GM18870 (cell line): ENCODE data around the gene ASB11.

Experiments
- ATAC-seq: cut with Tn5 transposase; IDR thresholded peaks from one replicate; pipeline ENCODE4 v1.9.1; 2021; ENCODE audit warnings: moderate library complexity; ENCODE audit not compliant: unreplicated experiment

The ASB11 gene, protein sequence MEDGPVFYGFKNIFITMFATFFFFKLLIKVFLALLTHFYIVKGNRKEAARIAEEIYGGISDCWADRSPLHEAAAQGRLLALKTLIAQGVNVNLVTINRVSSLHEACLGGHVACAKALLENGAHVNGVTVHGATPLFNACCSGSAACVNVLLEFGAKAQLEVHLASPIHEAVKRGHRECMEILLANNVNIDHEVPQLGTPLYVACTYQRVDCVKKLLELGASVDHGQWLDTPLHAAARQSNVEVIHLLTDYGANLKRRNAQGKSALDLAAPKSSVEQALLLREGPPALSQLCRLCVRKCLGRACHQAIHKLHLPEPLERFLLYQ

DNA sequence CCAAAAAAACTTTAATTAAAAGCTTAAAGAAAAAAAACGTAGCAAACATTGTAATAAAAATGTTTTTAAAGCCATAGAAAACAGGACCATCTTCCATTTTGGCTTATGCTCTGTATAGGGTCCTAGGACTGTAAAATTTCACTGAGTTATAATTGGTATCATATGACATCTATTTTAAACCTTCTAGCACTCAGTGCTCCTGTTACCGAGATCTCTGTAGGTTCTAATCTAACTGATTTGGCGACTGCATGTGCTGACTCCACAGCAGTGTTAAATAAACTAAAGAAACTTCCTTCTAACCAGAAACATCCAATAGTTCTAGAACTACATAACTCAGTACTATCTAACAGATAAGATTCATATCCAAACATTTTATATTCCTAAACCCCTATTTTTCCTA is at the start of gene ASB11:
Gene ASB11 (minus strand): TSS at position 132 of the 400 bp plus-strand sequence. CDS start 35 bp downstream, at position 97.
- ATAC-seq = no peak

GRCh38 chrX:15359701-15360100 is 44.3 kb upstream of the ASB11 start:
- no peak for ATAC-seq

GRCh38 chrX:15358533-15358932 is 43.1 kb upstream of the ASB11 start:
- no peak for ATAC-seq

DNA sequence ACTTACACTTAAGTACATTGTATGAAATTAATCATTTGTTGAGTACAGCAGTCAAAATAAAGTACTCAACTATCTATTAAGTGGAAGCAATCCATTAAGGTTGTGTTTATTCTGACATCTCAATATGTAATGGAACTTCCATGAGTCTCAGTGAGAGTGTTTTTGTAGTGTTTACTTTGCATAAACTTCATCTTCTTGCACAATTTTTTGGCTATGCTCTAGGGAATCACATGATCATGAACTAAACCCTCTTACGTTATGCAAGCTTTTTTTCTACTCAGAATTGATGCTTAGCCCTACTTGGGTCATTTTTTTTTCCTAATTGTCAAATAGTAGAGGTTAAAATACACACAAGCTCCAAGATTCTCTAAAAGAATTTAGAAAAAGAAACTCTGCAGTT is 41.0 kb upstream of the ASB11 start:
- no peak for ATAC-seq

- no peak for ATAC-seq
Measured at GRCh38 chrX:15350329-15350996, 35.0 kb upstream of the ASB11 start.

- peak; percentile 70 for ATAC-seq
Measured at GRCh38 chrX:15349046-15349445, 33.6 kb upstream of the ASB11 start.

DNA sequence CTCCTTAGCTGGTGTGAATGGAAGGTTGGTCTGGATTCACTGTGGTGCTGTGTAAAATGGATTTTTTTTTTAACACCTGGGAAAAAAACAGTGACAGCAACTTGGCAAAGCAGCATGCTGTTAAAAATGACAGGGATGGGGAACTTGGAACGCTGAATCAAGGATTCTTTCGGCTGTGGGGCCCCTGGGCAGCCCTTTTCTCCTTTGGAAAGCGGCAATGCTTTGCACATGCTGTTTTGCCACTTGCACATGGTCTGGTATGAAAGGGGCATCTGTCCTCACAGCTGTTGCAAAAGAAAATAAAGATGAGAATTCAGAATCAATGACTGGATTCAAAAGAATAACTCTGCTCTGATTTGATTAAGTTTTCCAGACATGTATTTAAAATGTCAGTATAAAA is 30.5 kb upstream of the ASB11 start:
- ATAC-seq = no peak

- ATAC-seq = no peak
Measured at GRCh38 chrX:15344106-15344505, 28.7 kb upstream of the ASB11 start.

- ATAC-seq = no peak
Measured at GRCh38 chrX:15343075-15343476, 27.6 kb upstream of the ASB11 start.

DNA sequence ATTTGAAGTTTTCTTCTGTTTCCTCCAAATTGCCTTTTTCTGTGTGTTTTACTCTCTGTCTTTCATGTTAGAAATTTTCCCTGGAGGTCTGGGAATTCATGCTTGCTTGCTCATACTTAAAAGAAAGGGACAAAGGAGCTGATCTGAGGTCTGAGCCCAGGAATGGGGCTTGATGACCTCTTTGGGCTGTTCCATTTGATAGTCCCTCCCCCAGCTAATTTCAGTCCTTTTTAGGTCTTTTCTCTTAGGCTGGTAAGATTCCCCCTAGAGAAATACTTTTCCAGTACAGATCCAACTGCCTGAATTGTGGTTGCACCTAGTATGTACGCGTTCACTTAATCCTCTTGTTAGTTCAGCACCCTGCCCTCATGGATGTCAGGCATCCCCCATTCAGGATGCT is 25.4 kb upstream of the ASB11 start:
- no peak for ATAC-seq

- ATAC-seq = peak; percentile 14
Measured at GRCh38 chrX:15336023-15336413, 20.6 kb upstream of the ASB11 start.

DNA sequence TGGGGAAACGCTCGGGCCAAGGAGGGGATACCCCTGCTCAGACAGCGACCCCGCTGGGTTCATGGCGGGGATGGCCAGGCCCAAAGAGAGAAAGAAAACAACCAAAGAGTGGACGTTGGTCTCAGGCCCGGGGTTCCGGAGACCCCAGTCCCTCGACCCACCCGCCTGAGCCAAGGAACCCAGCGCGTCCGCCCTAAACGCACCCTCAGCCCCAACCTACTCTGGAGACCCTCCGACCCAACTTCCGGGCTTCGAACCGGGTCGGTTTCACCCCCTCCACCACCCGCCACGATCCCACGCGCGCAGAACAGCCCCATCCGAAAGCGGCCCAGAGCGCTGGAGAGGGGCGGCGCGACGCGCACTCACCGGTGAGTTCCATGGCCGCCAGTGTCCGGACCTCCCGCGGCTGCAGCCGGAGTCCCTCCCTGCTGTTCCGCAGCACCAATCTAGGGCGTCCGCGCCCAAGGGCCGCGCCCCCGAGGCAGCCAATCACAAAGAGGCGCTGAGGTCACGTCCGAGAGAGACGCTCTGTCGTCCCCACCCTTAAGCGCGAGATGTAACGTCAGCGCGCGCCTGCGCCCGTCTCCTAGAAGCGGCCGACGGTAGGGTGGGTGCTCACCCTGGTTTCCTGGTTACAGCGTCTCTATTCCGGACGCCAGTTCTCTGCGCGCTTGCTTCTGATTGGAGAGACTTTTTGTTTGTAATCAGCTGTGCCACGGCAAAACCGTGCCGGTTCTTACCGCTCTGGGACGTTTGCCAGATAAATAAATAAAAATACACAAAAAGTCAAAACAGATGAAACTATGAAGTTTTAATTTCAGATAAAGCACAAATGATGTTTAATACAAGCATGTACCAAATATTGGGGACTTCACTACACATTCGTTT is 19.9 kb upstream of the ASB11 start, which contains the start of gene PIGA:
Gene PIGA (minus strand): TSS at position 389 of the 888 bp plus-strand sequence. CDS start 3,593 bp downstream, outside the sequence.
- peak; percentile 96 for ATAC-seq

DNA sequence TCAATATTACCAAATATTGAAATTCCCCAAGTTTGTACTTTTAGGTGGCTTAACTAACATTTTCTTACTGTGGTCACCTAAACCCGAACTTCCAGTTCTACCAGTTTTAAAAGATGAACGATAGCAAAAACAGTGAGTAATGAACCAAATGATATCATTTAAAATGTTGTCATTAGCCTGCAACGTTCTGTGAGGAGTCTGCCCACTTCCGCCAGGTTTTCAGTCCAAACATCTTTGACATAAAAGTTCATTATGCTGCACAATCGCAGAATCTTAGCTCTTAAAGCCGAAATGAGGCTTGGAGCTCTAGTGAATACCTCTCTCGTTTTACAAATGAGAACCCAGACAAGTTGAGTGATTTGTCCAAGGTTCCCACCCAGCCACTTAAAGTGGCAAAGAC is 19.1 kb upstream of the ASB11 start:
- ATAC-seq = no peak

DNA sequence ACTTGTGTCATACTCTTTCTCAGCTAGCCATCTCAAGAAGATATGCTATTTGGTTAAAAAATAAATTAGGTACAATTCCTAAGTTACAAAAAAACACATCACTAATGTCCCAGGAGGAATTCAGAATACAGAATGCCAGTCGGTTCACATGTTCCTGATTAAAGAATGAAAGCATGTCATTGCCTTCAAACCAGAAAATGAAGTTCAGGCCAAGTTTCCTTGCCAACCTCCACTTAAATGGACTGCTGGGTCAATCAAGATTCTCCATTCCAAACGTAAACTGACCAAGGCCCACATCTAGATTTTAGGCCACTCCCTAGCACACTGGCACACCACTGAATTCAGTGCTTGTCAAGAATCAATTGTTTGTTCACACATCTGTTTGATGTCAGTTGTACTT is 13.4 kb upstream of the ASB11 start:
- no peak for ATAC-seq

GRCh38 chrX:15328131-15328530 is 12.7 kb upstream of the ASB11 start:
- no peak for ATAC-seq

- ATAC-seq = no peak
Measured at GRCh38 chrX:15322472-15322871, 7.0 kb upstream of the ASB11 start.

DNA sequence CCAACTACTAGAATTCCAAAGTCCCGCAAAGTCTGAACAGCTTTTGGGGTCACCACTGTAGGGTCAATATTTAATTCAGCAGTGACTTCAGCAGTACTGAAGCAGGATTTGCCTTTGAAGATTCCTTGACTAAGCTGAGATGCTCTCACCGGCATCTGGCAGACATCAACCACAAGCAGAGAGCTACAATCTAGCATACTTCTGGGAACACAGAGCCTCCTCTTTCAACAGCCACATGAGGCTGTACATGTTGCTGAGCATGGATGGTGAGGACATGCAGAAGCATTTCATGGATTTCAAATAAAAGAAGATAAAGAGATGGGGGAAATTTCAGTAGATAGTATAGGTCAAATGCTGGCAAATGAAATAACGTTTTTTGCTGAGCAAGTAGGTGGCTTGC is 6.6 kb upstream of the ASB11 start:
- no peak for ATAC-seq

DNA sequence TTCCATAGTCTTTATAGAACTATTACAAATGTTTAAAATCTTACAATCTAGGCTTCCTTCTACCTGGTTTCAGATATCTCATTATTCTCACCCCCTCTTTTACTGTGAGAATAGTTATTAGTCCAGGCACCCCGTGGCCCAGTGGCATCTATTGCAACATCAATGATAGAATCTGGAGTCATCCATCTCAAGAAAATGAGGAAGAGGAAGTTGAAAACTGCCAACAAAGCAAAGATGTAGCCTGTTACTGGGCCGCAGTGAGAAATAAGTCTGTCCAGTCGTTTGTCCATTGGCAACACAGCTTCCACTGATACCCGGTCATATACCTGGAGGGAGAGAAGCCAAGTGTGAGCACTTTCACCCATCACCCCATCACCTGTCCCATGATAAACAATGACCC is 6.0 kb upstream of the ASB11 start:
- ATAC-seq = no peak

- ATAC-seq = no peak
Measured at GRCh38 chrX:15320297-15320696, 4.9 kb upstream of the ASB11 start.

DNA sequence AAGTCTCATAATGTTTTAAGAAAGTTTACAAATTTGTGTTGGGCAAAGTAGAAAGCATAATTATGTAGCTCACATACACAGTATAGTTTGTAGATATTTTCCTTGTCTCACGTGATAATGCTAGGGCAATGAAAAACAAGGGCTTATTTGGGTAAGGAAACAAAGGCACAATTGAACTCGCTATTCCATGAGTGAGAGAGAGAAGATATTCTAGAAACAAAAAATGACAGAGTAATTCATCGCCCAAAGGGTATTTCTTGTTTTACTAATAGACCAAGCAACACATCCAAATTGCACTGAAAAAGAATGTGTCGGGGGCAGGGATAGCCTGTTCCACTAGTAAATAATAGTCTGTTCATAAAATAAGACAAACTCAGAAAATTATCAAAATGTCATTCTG is 3.6 kb upstream of the ASB11 start:
- ATAC-seq = no peak

DNA sequence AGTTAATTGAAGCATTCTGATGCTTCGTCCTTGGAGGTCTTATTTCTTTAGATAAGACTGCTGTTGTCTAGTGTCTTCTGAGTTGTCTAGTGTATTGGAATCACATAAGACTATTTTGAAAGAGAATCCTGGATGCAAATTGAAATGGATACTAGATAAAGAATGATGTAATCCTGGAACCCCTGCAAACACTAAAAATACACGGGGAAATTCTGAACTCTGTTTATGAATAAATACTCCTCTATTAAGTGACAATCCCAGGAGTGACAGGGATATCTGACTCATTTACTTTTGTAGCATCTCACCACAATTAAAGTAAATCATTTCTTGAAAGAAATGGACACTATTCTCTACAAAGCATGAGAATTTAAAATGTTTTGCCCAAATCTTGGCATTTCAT is 968 bp downstream of the ASB11 start:
- no peak for ATAC-seq

DNA sequence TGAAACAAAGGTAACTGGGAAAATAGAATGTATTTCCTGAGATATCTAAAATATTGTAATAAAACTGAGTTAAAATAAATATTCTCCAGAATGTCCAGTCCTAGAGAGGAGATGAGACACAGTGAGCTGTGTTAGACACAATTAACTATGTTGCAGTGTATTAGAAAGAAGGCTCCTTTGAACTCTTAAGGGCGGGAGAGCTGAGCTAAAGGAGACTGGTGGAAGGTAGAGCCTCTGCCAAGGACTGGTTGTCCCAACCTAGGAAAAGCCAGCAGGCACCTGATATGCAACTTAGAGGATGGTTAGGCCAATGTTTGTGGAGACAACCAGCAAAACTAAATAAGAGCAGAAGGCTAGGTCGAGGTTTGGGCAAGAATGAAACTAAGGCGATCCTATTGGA is 4.3 kb downstream of the ASB11 start:
- no peak for ATAC-seq
